GM12872 (cell line): ENCODE data around the gene SRRM5.

Source experiments
- TF ChIP-seq, protein P1 (sequence below): IDR thresholded peaks from 3 replicates; pipeline ENCODE4 v1.5.1; 2011; ENCODE audit warnings: low read depth, mild to moderate bottlenecking, low read length, moderate library complexity; ENCODE audit not compliant: insufficient read depth

SRRM5 gene, protein sequence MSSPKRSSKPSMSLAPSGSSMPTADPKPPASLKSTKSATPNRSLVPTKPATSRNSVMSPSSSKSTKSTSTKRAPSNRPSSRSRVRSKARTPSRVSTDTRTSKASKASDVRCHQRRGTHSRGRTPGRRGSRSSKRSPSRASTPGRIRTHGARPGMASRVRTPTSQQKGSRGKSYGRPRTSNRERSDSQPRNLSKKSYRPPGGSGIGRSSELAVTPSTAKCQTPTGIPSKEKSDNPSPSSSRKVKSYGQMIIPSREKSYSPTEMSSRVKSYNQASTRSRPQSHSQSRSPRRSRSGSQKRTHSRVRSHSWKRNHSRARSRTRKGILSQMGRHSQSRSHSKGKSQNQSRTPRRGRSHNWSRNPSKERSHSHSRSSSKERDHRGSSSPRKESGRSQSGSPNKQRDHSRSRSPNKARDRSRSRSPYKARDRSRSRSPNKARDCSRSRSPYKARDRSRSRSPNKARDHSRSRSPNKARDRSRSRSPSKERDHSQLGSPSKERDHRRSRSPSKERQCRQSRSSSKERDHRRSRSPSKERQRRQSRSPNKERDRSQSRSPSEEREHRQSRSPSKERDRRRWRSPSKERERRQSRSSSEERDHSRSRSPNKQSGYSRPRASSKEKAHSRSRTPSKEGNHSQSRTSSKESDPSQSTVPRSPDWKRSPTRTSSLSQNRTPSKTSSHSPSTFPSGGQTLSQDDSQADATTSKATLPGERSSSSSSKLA

DNA sequence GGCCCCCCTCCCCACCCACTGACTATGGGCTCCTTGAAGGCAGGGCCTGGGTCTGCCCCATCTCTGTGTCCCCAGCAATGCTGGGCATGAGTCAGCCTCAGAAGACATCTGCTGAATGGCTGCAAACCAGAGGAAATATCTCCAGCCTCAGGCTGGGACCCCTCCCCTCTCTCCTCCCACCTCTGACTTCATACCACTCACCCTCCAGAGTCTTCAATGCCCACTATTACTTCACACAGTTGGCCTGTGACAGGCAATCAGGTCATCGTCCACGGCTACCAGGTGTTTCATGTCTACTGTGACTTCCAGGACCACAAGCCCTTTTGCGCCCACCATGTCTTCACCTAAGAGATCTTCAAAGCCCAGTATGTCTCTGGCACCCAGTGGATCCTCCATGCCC, at the start of gene SRRM5:
Gene SRRM5 (plus strand): TSS at position 301 of the 400 bp plus-strand sequence. CDS start 34 bp downstream, at position 335.
- TF ChIP-seq, protein P1, sequence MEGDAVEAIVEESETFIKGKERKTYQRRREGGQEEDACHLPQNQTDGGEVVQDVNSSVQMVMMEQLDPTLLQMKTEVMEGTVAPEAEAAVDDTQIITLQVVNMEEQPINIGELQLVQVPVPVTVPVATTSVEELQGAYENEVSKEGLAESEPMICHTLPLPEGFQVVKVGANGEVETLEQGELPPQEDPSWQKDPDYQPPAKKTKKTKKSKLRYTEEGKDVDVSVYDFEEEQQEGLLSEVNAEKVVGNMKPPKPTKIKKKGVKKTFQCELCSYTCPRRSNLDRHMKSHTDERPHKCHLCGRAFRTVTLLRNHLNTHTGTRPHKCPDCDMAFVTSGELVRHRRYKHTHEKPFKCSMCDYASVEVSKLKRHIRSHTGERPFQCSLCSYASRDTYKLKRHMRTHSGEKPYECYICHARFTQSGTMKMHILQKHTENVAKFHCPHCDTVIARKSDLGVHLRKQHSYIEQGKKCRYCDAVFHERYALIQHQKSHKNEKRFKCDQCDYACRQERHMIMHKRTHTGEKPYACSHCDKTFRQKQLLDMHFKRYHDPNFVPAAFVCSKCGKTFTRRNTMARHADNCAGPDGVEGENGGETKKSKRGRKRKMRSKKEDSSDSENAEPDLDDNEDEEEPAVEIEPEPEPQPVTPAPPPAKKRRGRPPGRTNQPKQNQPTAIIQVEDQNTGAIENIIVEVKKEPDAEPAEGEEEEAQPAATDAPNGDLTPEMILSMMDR = no peak

DNA sequence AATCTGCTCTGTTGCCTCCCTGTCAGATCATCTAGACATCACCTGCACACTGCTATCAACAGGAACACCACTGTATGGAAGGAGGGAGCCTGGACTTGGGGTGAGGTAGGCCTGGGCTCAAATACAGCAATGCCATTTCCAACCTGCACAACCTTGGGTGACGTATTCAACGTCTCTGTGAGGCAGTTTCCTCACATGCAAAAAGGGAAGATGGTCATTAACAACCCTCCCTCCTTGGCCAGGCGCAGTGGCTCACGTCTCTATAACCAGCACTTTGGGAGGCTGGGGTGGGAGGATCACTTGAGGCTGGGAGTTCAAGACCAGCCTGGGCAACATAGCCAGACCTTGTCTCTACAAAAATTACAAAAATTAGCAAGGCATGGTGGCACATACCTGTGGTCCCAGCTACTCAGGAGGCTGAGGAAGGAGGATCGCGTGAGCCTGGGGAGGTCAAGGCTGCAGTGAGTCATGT, 49.6 kb upstream of the SRRM5 start:
- TF ChIP-seq, protein P1 = no peak

DNA sequence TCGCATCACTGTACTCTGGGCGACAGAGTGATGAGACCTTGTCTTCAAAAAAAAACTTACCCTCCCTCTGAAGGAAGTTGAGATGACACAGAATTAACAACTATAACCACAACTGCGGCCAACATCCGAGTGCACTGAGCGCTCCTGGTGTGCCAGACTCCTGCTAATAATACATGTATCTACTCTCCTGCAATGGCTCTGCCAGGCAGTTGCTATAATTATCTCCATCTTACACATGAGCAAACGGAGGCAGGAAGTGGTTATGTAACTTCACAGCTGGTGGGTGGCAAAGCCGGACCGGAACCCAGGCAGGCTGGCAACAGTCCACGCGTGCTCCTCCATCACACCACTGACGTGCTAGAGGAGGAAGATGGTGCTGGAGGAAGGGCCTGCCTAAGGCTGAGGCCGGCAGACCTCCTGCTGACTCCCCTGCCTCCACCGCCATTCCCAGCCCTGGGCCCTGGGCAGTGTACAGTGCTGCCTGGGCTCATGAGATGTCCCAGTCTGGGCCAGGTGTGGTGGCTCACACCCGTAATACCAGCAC, 49.1 kb upstream of the SRRM5 start:
- TF ChIP-seq, protein P1 = no peak

DNA sequence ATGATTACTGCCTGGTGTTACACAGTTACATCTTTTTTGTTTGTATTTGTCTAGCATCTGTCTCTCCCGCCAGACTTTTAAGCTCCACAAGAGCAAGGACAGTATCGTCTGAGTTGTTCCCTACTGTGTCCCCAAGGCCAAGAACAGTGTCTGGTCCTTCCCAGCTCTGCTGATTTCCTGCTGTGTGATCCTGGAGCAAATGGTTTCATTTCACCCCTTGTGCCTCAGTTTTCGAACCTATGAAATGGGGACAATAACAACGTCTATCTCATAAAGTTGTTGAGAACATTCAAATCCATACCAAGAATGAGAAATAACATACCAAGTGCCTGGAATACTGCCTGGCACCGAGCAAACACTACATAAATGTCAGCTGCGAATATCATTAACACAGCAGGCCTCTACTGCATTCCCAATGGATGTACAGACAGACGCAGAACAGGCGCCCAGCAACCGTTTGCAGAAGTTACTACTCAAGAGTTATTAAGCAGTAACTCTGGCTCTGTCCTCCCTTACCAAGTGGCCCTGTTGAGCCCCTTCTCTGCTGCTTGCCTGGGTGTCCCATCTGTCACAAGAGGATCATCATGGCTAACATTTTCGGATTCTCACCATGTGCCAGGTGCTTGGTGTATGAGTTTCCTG, 48.0 kb upstream of the SRRM5 start:
- TF ChIP-seq, protein P1 = no peak

DNA sequence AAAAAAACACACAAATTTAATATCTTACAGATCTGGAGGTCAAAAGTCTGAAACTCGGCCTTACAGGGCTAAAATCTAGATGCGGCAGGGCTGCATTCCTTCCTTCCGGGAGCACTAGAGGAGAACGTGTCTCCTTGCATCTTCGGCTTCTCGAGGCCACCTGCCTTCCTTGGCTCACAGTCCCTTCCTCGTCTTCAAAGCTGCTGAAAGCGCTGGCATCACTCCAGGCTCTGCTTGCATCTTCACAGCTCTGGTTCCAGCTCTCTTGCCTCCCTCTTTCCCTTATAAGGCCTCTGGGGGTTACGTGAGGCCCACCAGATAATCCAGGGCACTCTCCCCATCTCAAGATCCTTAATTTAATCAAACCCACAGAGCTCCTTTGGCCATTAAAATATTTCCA, 47.1 kb upstream of the SRRM5 start:
- TF ChIP-seq, protein P1 = no peak

DNA sequence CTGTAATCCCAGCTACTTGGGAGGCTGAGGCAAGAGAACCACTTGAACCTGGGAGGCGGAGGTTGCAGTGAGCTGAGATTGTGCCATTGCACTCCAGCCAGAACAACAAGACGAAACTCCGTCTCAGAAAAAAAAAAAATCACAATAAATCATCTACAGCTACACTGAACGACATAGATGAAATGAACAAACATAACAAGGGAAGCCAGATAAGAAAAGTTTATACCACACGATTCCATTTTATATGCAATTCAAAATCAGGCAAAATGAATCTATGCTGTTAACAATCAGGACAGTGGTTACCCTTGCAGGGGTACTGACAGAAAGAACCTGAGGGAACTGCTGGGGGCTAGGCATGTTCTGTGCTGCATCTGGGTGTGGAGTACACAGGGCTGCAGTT, 42.2 kb upstream of the SRRM5 start:
- TF ChIP-seq, protein P1 = no peak
